ENCODE data around the gene AADAC.
"Not testable (repeated sequence)": the region's sequence is repeated elsewhere in the genome, so short reads cannot be mapped to it uniquely, and the experiment has no call there.

Gene AADAC

DNA sequence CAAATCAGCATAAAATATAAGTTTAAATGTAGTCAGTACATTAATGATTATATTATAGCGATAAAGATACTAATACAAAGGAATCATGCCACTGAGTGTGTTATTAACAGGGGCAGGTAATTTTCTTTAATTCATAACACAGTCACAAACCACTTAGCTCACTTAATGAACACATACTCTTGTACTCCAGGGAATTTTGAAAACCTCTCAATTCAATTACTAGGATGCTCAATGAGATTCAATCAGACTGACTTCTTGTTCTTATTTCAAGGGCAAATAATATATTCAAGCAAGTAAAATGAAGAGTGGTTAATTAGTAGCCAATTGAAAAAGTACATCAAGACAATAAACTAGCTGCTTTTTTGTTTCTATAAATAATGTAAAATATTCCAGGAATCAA is 53.8 kb downstream of the AADAC start:
- Histone ChIP-seq H3K4me1 (ENCODE audit: control insufficient read depth in 1 of 2, insufficient read depth in 1 of 2, low read depth in 1 of 2, low read length in 1 of 2) (peaks cover 21 to 24% of the 10 kb centered on the region in 2 experiments), H3K9me3 (no peaks in the 10 kb centered on the region), H3K27me3 (no peaks in the 10 kb centered on the region), H3K27ac (no peak overlapping the region), H3K4me3 (ENCODE audit: low read depth in 1 of 2, low read length in 1 of 2) (no peak overlapping the region), H3K36me3 (no peaks in the 10 kb centered on the region)
- TF ChIP-seq, protein P1, sequence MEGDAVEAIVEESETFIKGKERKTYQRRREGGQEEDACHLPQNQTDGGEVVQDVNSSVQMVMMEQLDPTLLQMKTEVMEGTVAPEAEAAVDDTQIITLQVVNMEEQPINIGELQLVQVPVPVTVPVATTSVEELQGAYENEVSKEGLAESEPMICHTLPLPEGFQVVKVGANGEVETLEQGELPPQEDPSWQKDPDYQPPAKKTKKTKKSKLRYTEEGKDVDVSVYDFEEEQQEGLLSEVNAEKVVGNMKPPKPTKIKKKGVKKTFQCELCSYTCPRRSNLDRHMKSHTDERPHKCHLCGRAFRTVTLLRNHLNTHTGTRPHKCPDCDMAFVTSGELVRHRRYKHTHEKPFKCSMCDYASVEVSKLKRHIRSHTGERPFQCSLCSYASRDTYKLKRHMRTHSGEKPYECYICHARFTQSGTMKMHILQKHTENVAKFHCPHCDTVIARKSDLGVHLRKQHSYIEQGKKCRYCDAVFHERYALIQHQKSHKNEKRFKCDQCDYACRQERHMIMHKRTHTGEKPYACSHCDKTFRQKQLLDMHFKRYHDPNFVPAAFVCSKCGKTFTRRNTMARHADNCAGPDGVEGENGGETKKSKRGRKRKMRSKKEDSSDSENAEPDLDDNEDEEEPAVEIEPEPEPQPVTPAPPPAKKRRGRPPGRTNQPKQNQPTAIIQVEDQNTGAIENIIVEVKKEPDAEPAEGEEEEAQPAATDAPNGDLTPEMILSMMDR (IDR thresholded peaks at IDR 0.05): no peak

DNA sequence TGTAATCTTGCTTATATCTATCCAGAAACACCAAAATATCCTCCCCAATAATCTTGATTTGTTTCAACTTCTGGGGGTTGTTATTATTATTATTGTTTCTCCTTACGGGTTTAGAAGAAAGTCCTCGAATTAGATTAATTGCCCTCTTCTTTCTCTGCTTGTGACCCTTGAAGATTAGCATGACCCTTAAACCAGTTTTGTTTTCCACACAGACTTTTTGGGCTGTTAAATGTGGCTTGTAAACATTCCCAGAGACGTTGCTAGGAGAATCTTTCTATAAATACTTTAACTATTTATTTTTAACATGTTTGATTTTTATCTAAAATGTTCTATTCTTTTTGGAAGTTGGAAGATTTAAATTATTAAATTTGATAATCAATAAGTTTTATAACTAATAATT is 55.3 kb downstream of the AADAC start:
- no peak overlapping the region for H3K4me3 ChIP-seq (ENCODE audit: low read depth in 1 of 2, low read length in 1 of 2)
- no peaks in the 10 kb centered on the region for H3K9me3 ChIP-seq
- TF ChIP-seq, protein P1 (IDR thresholded peaks at IDR 0.05): no peak
- H3K27ac ChIP-seq: no peak overlapping the region
- H3K4me1 ChIP-seq (ENCODE audit: control insufficient read depth in 1 of 2, insufficient read depth in 1 of 2, low read depth in 1 of 2, low read length in 1 of 2): peaks cover 36 to 37% of the 10 kb centered on the region in 2 experiments
- no peaks in the 10 kb centered on the region for H3K36me3 ChIP-seq
- no peaks in the 10 kb centered on the region for H3K27me3 ChIP-seq

DNA sequence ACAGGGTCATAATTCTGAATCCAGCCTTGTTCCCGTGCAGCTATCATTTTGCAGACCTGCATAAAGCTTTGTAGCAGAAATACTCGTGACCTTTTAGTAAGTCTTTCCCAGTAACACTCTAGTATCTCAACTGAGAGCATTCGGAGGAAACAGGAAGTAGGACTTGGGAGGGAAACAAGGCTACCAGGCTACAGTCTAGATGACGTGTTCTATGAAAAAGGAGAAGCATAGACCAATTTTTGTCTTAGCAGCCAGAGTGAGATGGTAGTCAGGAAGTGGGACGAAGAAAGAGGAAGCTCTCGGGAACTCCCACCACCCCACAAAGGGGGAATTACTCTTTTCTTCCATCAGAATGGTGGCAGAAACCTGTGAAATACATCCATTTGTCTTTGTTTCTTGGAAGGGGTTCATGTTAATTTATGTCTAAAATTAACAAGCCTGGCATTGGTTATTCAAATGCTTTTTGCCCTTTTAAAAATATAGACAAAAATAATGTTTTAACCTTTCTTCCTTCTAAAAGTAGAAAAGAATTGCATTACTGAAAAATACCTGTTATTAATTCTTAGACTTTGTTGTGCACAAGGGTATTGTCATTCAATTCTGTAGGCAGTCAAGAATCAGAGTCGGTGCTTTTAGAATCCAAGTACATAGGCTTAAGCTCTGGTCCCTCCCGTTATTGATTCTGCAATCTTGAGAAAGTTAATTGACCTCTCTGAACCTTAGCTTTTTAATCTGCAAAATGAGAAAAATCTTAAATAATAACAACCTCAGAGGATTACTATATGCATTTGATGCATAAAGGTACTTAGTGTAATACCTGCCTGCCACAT is 57.9 kb downstream of the AADAC start:
- peak overlapping the region; percentile 93 for H3K27ac ChIP-seq
- no peaks in the 10 kb centered on the region for H3K36me3 ChIP-seq
- H3K27me3 ChIP-seq: no peaks in the 10 kb centered on the region
- H3K9me3 ChIP-seq: no peaks in the 10 kb centered on the region
- TF ChIP-seq, protein P1 (IDR thresholded peaks at IDR 0.05): peak; percentile 29
- peaks cover 61 to 63% of the 10 kb centered on the region in 2 experiments for H3K4me1 ChIP-seq (ENCODE audit: control insufficient read depth in 1 of 2, insufficient read depth in 1 of 2, low read depth in 1 of 2, low read length in 1 of 2)
- H3K4me3 ChIP-seq (ENCODE audit: low read depth in 1 of 2, low read length in 1 of 2): peak overlapping the region; percentile 2 to 42

DNA sequence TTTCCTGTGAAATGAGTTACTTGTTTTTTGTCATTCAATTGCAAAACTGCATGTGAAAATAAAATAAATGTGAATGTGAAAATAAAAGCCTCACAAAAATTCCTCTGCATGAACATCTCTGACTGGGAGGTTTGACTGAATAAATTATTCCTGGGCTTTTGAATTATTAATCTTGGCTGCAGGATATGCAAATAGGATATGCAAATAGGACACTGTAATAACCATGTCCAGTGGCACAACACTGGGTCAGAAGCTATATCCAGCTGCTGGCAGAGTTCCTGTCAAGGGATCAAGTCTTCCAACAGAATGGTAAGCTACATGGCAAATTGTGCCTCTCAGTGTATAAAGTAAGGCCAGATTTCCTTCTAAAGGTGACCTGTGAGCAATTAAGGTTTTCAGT is 59.5 kb downstream of the AADAC start, which contains the start of gene SUCNR1:
Gene SUCNR1, plus strand, starts transcription at position 246 of the 400 bp plus-strand sequence. CDS start 6,250 bp downstream, outside the sequence.
- peak within 1 kb of the TSS; percentile 93 for H3K27ac ChIP-seq
- no peaks in the 10 kb centered on the region for H3K9me3 ChIP-seq
- TF ChIP-seq, protein P1 (IDR thresholded peaks at IDR 0.05): no peak
- H3K36me3 ChIP-seq: no peaks in the 10 kb centered on the region
- no peaks in the 10 kb centered on the region for H3K27me3 ChIP-seq
- peaks cover 70 to 76% of the 10 kb centered on the region in 2 experiments for H3K4me1 ChIP-seq (ENCODE audit: control insufficient read depth in 1 of 2, insufficient read depth in 1 of 2, low read depth in 1 of 2, low read length in 1 of 2)
- H3K4me3 ChIP-seq (ENCODE audit: low read depth in 1 of 2, low read length in 1 of 2): peak within 1 kb of the TSS in 1 of 2 experiments; percentile 42

DNA sequence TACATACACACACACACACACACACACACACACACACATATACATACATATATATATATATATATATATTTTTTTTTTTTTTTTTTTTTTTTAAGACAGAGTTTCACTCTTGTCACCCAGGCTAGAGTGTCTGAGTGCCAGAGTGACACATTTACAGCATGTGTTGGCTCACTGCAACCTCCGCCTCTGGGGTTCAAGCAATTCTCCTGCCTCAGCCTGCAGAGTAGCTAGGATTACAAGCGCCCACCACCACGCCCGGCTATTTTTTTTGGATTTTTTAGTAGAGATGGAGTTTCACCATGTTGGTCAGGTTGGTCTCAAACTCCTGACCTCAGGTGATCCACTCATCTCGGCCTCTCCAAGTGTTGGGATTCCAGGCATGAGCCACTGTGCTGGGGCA is 60.2 kb downstream of the AADAC start:
- H3K27me3 ChIP-seq; H3K4me3 ChIP-seq (ENCODE audit: low read depth in 1 of 2, low read length in 1 of 2); H3K9me3 ChIP-seq; H3K36me3 ChIP-seq: not testable (repeated sequence)
- Histone ChIP-seq H3K4me1 (ENCODE audit: control insufficient read depth in 1 of 2, insufficient read depth in 1 of 2, low read depth in 1 of 2, low read length in 1 of 2) (peaks cover 72 to 83% of the 10 kb centered on the region in 2 experiments), H3K27ac (peak overlapping the region; percentile 93)

DNA sequence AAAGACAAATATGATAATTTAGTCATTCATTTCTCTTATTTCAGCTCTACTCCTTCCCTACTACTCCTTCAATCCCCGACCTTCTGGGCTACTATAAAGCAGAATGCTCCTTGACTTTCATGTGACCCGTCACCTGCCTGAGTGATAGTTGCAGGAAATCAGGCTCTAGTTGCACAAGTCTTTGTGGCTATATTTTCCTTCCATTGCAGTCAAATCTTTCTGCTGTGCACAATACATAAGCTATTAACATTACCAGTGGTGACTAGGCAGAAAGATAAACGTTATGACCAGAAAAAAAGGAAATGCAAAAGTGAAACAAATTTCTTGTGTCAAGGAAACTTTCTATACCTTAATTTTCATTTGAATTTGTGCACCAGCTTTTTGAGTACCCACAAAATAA is 61.8 kb downstream of the AADAC start:
- Histone ChIP-seq H3K36me3 (no peaks in the 10 kb centered on the region), H3K9me3 (no peaks in the 10 kb centered on the region), H3K27me3 (no peaks in the 10 kb centered on the region), H3K4me3 (ENCODE audit: low read depth in 1 of 2, low read length in 1 of 2) (peak overlapping the region; percentile 41), H3K27ac (peak overlapping the region; percentile 93), H3K4me1 (ENCODE audit: control insufficient read depth in 1 of 2, insufficient read depth in 1 of 2, low read depth in 1 of 2, low read length in 1 of 2) (peaks cover 85 to 97% of the 10 kb centered on the region in 2 experiments)
- TF ChIP-seq, protein P1 (IDR thresholded peaks at IDR 0.05): no peak

Data from neutrophil (primary cell).